Renal cortex interstitium (tissue), 11 donors: ENCODE results near the gene PCGF5. TPM values are rescaled to one million over a fixed set of nuclear protein-coding genes. Genes with fewer than 3 reads are reported as not detected.
A peak's percentile ranks its signal among the peaks of the same experiment; 100 is the strongest.
"Not testable (repeated sequence)": the region's sequence is repeated elsewhere in the genome, so short reads cannot be mapped to it uniquely, and the experiment has no call there.

Experiments
- DNase-seq, 11 donors: peaks; one replicate each; pipeline ENCODE4 v3.0.0-alpha.2; 2013; ENCODE audit warnings: low read depth in 9 of 11, low spot score in 4 of 11; ENCODE audit errors: extremely low read depth in 1 of 11
- polyA plus RNA-seq, 3 donors: library from polyadenylated mRNA; unstranded; fragments of 120-200 nt; gene quantifications; one replicate each; pipeline ENCODE4 v1.2.1, GENCODE V29; 2013; ENCODE audit not compliant: insufficient read length in 3 of 3

Gene PCGF5
- polyA plus RNA-seq, 3 donors = 22.1 to 28.3 (median 27.5) TPM

DNA sequence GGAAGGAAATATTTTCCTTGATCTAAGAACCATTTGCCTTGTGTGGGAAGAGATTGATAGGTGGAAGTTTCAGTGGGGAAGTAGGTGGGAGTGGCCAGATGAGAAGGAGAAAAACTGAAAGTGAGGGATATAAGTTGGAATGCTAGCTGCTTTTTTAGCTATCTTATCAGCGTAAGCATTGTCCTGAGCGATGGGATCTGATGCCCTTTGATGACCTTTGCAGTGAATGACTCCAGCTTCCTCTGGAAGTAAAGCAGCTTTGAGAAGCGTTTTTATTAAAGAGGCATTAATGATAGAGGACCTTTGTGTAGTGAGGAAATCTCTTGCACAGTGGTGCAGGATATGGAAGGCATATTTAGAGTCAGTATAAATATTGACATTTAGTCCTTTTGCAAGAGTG is 82.5 kb downstream of the PCGF5 start:
- not testable (repeated sequence) for DNase-seq

DNA sequence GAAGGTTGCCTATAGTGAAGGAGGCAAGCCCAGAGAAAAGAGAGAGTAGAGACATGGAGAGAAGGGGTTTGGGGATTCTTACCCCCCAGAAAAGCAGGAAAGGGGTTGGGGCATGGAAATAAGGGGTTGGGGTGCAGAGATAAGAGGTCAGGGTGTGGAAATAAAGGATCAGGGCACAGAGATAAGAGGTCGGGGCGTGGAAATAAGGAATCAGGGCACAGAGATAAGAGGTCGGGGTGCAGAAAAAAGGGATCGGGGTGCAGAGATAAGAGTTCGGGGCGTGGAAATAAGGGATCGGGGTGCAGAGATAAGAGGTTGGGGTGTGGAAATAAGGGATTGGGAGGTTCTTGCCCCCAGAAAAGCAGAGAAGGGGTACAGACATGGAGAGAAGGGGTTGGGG is 85.5 kb downstream of the PCGF5 start:
- not testable (repeated sequence) for DNase-seq

DNA sequence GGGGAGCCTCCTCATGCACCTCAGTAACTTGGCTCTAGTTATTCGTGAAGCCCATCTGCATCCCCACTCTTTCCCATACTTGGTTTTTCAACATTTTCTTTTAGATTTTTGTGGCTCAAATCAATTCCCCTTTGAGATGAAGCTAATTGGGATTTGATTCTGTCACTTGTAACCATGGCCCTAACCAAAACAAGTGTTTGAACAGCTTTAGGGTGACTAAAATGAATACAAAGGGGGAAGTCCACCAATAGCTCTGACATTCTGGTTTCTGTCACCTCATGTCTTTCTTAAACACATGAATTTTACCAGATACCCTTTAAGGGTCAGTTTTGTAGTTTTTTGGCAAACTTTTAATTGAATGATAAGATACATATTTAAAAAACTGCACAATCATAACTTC is 87.0 kb downstream of the PCGF5 start:
- no peak for DNase-seq

DNA sequence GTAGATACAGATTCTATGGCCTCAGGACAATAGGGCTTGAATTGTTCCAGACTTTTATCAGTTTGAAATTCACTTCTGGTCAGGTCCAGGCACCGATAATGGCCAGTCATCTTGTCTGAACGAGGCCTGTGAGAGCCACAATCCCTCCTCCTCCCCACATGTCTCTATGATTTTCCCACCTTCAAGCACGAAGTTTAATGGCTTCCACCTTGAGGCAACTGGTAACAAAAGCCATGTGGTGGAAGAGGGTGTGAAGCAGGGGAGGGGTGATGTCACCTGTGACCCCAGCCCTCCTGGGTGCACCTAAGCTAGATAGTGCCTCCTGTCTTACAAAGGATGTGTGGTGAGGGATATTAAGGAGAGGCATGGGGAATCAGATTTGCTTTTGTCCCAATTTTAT is 89.2 kb downstream of the PCGF5 start:
- DNase-seq = no peak

DNA sequence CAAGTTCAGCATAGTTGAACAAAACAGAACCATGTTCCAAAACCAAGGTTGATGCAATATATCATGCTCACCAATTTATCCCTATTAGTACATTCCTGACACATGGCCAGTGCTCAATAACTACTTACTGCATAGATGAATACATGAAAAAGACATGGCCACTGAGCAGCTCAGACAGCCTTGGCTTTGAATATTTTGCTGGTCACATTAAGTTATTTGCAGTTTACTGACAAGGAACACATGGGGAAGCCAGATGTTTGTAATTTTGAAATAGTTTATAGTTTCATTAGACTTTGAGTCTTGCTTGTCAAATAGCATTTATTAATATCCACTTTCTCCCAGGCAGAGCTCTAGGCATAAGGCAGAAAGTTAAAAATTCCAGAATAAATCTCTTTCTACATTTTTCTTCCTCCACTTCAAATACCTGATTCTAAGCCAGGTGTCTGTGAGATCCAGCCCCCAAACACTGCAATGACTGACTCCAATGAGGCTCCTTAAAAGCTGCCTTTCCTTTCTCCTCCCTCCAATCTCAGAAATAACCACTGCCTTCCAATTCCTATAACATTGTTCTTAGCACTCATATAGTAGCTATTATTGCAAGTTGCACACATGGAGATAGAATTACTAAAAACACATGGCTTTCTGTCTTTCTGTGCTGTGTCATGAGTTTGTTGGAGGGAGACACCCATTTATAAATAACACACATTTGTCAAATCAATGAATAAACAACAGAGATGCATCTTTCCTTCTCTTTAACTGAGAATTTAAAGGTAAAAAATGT is 91.3 kb downstream of the PCGF5 start:
- no peak for DNase-seq

DNA sequence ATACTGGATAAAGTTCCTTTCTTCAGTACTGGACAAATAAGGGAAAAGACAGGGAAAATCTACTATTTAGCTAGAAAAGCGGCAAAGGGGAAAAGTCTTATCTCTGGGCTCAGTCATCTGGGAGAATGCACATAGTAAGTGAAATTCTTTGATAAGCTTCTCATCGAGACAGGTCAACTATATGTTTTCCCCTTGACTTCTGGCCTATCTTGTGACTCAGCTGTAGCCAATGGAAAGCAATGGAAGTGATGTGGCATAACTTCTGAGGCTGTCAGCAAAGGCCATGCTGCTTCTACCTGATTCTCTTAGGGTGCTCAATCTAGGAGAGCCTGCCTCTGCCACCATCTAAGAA is 91.9 kb downstream of the PCGF5 start:
- DNase-seq = no peak

DNA sequence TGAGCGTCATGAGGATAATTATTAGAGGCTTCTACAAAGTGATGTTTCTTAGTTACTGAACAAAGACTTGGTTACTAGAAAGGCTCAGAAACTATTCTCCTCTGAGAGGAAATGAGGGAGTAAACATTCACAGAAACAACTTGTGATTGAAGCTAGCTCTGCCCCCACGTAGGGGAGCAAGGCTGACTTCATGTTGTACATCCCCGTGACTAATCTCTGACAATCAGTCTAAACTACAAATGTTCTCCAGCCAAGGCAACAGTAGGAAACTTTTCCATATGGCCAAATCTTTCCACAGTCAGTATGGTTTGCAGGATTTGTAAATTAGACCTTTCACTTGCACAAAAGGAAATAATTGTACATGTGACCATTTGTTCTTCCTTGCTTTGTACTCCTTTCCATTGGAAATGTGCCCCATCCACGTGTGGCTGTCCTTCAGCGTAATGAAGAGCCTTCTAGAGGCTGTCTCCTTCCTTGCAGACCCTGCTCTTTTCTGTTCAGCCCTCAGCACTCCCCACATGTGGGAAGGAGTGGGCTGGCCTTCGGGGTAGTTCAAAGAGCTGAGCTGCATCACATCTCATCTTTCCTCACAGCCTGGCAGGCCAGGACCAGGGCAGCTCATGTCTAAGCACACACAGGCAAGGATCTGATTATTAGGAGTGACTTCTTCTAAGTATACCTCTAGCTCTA is 93.5 kb downstream of the PCGF5 start:
- DNase-seq = peak in 1 of 11 donors; percentile 1

DNA sequence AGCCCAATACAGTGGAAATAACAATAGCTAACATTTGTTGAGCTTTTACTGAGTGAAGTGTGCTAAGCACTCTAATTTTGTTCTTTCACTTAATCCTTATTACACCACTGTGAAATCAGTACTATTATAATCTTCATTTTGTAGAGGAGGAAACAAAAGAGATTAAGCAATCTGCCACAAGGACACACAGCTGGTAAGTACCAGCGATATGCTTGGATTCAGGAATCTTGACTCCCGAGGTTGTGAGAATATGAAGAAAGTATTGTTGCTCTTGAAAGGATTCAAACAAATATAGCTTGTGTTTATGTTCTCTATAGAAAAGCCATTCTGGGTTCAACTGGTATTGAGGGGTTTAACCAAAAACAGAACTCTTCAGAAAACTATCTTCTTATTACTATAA is 96.0 kb downstream of the PCGF5 start:
- DNase-seq = no peak

DNA sequence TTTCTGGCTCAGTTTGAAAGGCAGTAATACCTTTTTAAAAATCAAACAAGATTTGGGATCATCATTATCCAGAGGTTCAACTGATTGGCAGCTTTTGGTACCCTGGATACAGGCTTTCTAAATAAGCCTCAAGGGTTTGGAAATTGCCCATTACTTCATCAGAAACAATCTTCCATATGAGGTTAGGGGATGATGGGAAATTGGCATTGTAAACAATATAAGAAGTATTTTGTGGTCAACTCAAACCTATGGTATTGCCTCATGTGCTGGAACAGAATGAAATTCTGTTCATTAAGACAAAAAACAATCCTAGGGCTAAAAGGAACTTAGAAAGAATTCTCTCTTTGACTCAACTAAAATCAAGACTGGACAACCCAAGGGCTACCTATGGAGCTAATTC is 97.1 kb downstream of the PCGF5 start:
- DNase-seq = no peak

DNA sequence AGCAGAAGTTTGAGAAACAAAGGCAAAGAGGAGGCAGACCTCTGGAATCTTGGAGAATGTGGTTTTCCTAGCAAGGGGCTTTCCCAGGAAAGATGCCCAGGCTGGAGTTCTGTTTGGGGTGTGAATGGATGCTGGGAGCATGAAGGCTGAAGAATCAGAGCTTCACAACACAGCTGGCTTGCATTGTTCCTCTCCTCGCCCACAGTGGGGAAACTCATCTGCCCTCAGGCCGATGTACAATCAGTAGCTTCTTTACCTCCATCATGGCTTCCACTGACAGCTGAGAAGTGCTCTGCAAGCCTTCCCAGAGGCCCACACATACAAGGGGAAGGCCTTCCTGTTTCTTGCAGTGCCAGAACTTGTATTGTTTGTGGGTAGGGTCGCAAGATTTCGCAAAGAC is 98.9 kb downstream of the PCGF5 start:
- DNase-seq = no peak

DNA sequence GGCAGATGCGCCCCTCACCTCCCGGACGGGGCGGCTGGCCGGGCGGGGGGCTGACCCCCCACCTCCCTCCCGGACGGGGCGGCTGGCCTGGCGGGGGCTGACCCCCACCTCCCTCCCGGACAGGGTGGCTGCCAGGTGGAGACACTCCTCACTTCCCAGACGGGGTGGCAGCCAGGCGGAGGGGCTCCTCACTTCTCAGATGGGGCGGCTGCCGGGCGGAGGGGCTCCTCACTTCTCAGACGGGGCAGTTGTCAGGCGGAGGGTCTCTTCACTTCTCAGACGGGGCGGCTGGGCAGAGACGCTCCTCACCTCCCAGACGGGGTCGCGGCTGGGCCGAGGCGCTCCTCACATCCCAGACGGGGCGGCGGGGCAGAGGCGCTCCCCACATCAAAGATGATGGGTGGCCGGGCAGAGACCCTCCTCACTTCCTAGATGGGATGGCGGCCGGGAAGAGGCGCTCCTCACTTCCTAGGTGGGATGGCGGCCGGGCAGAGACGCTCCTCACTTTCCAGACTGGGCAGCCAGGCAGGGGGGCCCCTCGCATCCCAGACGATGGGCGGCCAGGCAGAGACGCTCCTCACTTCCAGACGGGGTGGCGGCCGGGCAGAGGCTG is 102.9 kb downstream of the PCGF5 start:
- not testable (repeated sequence) for DNase-seq

DNA sequence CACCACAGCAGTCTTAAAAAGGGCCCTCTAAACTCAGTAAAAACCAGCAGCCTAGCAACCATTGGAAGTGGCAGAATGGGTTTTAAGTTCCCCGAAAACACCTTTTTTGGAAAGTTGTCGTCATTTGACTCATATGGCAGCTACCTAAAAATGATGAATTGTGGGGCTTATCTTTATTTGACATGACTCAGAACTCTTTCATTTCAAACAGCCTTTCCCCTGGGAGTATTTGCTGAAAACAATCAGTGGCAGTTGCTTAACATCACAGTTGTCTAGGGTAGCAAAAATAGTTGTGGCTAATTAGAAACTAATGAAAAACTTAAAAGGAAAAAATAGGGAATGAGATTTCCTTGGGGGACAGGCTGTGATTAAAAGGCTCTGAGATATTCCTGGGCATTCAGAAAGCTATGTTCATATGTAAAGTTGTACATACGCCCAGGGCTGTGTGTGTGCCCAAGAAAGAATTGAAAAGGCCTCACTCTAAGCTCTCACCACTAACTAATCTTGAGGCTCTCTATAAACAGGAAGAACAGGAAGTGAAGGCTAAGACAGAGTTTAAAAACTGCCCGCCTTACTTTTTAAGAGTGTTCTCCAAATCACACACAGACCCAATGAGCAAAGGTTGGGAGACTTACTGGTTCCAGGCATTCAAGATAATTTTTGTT is 108.0 kb downstream of the PCGF5 start:
- DNase-seq = no peak

Other genes with a start within 250 kb of the PCGF5 start
- 10 to 100 TPM; 22.7 to 32.5 (median 31.0) TPM for gene HECTD2, start 189.7 kb downstream of the PCGF5 start, polyA plus RNA-seq